Astrocyte of the cerebellum (primary cell): ENCODE measurements around the gene DIS3L2.
"Not testable (repeated sequence)": the region's sequence is repeated elsewhere in the genome, so short reads cannot be mapped to it uniquely, and the experiment has no call there.

Source experiments
- DNase-seq: peaks from one replicate; pipeline ENCODE4 v3.0.0-alpha.2; 2011; ENCODE audit warnings: low read depth
- H3K4me3 ChIP-seq: 2 replicates; pipeline ENCODE4 v1.5.1; 2011; ENCODE audit warnings: mild to moderate bottlenecking, low read depth, low read length, moderate library complexity
- in situ Hi-C: cut with HindIII; loops from 2 replicates; pipeline ENCODE4 v1.10.0; 2017; ENCODE audit warnings: low sequenced_read_pairs
- TF ChIP-seq, protein P1 (sequence below): IDR thresholded peaks from 2 replicates; pipeline ENCODE4 v1.5.1; 2012; ENCODE audit warnings: low read length, low read depth, moderate library complexity, mild to moderate bottlenecking; ENCODE audit errors: missing control alignments

DIS3L2 gene

DNA sequence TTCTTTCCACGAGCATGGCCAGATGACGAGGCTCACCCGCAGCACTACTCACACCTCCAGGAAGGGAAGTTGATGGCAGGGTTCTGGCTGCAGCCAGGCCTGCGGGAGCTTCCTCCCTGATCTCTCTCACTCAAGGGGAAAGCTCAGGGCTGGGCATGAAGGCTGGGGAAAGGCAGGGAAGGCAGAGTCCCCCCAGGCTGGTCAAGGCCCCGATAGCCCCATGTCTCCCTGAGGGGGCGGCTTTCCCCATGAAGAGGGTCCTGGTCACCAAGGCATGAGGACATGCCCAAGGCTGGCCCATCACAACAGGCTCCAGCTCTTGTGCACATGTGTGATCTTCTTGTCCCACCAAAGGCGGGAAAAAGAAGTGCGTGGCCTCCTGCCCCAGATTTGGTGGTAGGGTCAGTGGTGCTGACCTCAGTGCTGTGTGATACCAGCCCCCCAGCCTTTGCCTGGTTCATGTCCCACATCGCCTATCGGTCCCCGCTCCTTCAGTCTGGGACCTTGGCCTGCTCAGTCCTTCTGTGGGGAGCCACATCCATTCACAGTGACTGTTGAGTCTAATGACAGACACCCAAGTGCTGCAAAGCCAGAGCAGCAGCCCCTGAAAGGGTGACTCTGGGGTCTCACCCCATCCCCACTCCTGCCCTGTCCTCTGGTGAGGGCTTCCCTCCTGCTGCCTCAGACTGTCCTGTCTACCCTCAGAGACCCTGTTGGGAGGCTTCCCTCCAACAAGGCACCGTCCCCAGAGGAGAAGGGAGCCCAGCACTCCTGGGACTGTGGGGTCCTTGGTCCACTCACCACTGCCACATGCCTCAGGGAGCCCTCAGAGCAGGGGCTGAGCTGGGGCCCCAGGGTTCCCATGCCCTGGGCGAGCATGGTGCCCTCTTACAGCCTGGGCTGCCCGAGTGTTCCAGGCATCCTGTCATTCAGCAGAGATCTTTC lies 367.3 kb downstream of the DIS3L2 start:
- no peak overlapping the region for H3K4me3 ChIP-seq
- no peak for DNase-seq
- TF ChIP-seq, protein P1, sequence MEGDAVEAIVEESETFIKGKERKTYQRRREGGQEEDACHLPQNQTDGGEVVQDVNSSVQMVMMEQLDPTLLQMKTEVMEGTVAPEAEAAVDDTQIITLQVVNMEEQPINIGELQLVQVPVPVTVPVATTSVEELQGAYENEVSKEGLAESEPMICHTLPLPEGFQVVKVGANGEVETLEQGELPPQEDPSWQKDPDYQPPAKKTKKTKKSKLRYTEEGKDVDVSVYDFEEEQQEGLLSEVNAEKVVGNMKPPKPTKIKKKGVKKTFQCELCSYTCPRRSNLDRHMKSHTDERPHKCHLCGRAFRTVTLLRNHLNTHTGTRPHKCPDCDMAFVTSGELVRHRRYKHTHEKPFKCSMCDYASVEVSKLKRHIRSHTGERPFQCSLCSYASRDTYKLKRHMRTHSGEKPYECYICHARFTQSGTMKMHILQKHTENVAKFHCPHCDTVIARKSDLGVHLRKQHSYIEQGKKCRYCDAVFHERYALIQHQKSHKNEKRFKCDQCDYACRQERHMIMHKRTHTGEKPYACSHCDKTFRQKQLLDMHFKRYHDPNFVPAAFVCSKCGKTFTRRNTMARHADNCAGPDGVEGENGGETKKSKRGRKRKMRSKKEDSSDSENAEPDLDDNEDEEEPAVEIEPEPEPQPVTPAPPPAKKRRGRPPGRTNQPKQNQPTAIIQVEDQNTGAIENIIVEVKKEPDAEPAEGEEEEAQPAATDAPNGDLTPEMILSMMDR, result no peak
- in situ Hi-C loops, result no loop called here

DNA sequence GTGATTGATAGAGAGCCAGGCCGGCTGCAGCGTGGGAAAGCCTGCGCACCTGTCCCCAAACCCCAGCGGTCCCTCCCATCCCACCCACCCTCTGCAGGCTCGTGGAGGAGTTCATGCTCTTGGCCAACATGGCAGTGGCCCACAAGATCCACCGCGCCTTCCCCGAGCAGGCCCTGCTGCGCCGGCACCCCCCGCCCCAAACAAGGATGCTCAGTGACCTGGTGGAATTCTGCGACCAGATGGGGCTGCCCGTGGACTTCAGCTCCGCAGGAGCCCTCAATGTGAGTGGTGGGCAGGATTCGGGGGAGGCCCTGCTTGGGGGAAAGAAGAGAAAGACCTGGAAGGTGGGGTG lies 368.2 kb downstream of the DIS3L2 start:
- TF ChIP-seq, protein P1, result no peak
- no peak for DNase-seq
- in situ Hi-C loops, result no loop called here
- no peak overlapping the region for H3K4me3 ChIP-seq

GRCh38 chr2:232330068-232330999 lies 368.8 kb downstream of the DIS3L2 start:
- in situ Hi-C loops, result no loop called here
- no peak overlapping the region for H3K4me3 ChIP-seq
- DNase-seq, result no peak
- TF ChIP-seq, protein P1, result no peak

DNA sequence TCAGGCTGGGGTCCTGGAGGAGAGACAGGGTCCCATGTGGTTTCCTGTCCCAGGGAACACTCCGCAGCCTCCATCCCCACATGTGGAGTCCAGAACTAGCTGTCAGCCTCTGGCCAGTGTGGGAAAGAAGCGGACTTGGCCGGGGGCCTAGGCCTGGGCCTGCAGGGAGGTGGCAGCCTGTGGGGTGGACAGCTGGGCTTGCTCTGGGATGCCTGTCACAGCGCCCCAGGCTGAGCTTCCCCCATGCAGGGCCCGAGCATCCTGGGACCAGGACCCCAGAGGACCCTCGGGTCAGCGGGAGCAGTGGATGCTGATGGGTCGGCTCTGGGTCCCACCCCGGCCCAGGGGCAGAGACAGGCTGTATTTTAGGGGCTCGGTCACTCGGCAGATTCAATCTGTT lies 369.5 kb downstream of the DIS3L2 start:
- H3K4me3 ChIP-seq, DNase-seq, in situ Hi-C loops: not testable (repeated sequence)

DNA sequence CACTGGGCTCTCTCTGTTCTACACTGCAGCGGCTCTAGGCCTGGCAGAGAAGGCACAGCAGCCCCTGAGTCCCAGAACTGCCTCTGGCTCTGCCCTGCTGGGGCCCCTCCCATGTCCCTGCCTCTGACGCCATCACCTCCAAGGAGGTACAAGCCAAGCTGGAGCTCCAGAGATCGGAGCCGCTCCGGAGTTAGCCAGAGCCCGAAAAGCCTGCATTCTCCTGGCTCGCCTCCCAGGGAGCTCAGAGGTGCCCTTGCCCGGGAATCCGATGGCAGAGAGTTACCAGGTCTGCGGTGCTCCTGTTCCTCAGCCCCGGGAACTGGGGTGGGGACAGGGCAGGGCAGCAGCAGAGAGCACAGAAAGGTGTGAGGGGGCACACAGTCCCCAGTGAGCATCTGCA lies 370.1 kb downstream of the DIS3L2 start:
- DNase-seq, H3K4me3 ChIP-seq, in situ Hi-C loops: not testable (repeated sequence)

- in situ Hi-C loops, DNase-seq, H3K4me3 ChIP-seq: not testable (repeated sequence)
These were observed 370.9 kb downstream of the DIS3L2 start for GRCh38 chr2:232332244-232332939.

- in situ Hi-C loops, result no loop called here
- TF ChIP-seq, protein P1, result no peak
- DNase-seq, result no peak
- H3K4me3 ChIP-seq, result no peak overlapping the region
These were observed 371.4 kb downstream of the DIS3L2 start for GRCh38 chr2:232332940-232333259.
